ENCODE results near the gene SLC16A9.

GRCh38 chr10:59736749-59737148 is 27.1 kb upstream of the SLC16A9 start:
- TF ChIP-seq CTBP1 (IDR thresholded peaks at IDR 0.05; ENCODE audit: borderline replicate concordance) (no peak), TARDBP (IDR thresholded peaks at IDR 0.05) (no peak)

All from HEK293T (cell line).